ENCODE measurements around the gene NRP1.

NRP1 gene

DNA sequence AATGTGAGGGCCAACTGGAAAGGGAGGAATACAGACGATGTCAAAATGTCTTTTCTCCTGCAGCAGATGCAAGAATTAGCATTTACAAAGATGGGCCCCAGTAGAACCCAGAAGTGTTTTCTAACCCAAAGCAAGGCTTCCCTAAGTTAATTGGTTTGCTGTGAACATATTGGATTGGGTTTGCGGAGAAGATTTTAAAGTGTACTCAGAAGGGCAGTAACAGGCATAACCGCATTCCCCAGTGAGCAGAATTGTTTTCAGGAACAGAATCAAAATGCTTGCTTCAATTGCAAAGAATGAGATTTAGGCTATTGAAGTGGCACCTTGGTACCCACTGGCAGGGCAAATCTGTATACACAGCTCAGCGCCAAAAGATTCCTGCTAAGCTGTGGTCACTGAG is 78.0 kb downstream of the NRP1 start:
- DNase-seq, result no peak

GRCh38 chr10:33254556-33255160 is 79.8 kb downstream of the NRP1 start:
- DNase-seq, result no peak

- DNase-seq, result no peak
Measured at GRCh38 chr10:33253411-33253810, 81.1 kb downstream of the NRP1 start.

GRCh38 chr10:33252794-33253203 is 81.7 kb downstream of the NRP1 start:
- DNase-seq, result no peak

GRCh38 chr10:33252324-33252723 is 82.1 kb downstream of the NRP1 start:
- DNase-seq, result no peak

GRCh38 chr10:33249659-33250345 is 84.7 kb downstream of the NRP1 start:
- no peak for DNase-seq

DNA sequence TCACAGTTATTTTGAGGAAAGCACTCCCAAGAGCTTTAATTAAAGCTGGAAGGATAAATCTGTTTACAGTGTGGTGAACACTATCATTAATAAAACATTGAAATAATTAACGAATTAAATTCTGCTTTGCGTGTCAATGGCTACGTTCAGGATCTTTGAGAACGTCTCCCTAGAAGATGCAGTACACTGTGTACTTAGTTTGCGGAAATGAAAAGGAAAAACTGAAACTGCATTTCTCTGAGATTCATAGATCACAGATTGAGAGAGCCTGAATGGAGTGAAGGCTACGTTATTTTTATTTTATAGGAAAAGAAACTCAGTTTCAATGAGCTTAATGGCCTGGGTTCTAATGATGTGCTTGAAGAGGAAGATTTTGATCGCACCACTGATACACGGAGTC is 85.3 kb downstream of the NRP1 start:
- no peak for DNase-seq

GRCh38 chr10:33248638-33249037 is 85.8 kb downstream of the NRP1 start:
- DNase-seq, result peak in 1 of 2 experiments; percentile 13

GRCh38 chr10:33247221-33247922 is 87.1 kb downstream of the NRP1 start:
- no peak for DNase-seq

- DNase-seq, result no peak
Measured at GRCh38 chr10:33245343-33245742, 89.1 kb downstream of the NRP1 start.

- DNase-seq, result no peak
Measured at GRCh38 chr10:33244354-33244967, 90.0 kb downstream of the NRP1 start.

GRCh38 chr10:33243703-33244102 is 90.8 kb downstream of the NRP1 start:
- no peak for DNase-seq

DNA sequence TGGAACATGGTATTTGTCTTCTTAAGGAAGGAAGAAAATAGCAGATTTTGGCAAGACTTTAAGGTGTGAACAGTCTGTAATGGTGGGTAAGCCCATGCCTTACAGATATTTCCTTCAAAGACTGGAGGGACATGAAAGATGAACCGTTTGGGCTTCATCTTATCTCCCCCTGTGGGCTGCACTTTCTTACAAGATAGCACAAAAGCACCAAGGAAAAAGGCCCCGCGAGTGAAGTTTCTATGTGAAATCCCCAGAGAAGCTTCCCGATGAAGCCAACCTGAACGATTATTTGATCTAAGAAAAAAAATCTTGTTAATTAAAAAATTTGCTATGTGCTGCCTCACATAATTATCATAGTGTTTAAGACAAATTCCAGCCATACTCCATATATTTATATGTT is 91.5 kb downstream of the NRP1 start:
- no peak for DNase-seq

DNA sequence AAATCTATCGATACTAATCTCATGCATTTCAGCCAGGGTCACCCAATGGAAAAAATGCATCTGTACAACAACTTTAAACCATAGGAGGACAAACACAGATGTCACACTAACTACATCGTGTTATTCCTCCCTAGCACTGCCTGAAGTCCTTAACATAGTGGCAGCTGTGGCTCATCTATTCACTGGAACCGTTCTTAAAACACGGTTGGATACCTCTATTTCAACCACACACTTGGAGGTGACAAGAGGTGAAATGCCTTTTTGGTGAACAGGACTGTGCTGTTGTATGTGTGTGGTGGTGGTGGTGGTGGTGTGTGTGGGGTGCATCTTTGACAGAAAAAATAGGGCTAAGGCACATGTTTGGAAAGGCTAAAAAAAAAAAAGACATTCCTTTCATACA is 93.1 kb downstream of the NRP1 start:
- no peak for DNase-seq

DNA sequence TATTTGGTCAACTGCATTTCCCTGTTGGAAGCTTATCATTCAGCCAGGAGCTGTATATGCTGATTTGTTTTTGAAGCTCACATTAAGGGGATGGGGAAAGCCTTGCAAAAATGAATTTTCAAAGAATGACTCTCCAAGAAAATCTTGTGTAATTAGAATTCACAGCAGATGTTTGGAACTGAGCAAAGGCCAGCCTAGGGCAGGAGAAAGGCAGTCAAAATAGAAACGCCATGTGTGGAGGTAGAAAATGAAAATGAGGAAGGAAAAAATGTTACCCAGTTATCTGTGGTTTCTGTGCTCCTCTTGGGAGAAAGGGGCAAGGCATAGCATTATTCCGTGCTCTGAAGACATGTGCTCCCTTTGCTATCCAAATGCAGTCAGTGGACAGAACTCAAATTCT is 93.5 kb downstream of the NRP1 start:
- no peak for DNase-seq

- DNase-seq, result no peak
Measured at GRCh38 chr10:33240258-33240657, 94.2 kb downstream of the NRP1 start.

DNA sequence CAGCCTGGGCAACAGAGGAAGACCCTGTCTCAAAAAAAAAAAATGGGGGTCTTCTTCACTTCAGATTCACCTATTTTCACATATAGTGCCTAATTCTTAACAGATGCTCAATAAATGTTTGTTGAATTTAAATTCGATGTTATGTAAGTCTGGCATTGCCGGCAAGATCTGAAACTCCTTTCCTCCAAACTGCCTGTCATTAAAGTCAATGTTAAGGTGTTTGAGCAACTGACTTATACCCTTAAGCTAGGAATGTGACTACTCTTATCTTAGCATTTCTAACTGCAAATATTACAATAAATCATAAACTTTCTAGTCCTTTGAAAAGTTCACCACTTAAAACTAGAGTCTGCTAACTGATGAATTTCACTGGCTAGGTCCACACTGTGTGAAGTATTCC is 95.2 kb downstream of the NRP1 start:
- no peak for DNase-seq

GRCh38 chr10:33238643-33239042 is 95.8 kb downstream of the NRP1 start:
- DNase-seq, result no peak

GRCh38 chr10:33237736-33238624 is 96.5 kb downstream of the NRP1 start:
- no peak for DNase-seq

DNA sequence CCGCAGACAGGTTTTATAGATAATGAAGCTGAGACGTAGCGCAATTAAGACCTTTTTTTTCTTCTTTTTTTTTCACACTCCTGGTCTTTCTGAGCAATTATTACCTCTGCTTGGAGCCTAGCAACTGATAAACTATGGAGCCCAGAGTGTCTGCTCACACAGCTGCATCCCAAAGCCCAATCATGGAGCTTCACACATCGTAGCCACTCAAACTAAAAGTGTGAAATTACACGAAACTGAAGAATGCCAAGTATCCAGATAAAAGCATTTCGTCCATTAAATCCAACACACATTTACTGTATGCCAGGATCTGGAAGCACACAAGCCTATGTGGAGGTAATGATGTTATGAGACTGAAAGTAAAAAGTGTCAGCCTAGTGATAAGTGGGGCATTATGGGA is 97.6 kb downstream of the NRP1 start:
- DNase-seq, result no peak

GRCh38 chr10:33235951-33236350 is 98.5 kb downstream of the NRP1 start:
- no peak for DNase-seq

DNA sequence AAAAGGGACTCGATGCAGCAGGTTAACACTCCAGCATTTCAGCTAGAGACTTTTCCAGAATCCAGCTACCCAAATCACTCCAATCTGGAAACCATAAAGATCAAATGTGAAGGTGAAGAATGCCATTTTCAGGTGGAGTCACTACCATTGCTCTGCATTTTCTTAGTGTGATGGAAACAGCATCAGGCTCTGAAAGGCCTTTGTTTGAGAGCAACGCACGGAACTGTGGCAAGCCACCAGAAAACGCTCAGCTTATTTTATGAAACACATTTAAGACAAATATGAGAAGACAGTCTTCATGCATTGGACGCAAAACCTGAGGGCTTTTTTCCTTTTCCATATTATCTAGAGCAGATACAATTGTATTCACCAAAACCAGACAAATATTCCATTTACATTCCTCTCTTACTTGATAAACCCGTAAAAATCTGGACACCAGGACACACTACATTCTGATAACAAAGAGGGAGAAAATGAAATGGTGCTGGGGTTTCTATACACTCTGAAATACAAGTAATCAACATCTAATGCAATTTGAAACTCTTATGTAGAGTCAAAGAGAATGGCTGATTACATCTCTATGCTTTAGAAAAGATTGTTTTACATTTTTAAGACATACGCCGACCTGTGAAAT is 99.1 kb downstream of the NRP1 start:
- DNase-seq, result no peak
